Mucosa of gallbladder (tissue), 1 donor: ENCODE results near the gene SHE. TPM values are rescaled to one million over a fixed set of nuclear protein-coding genes. Genes with fewer than 3 reads are reported as not detected.

Experiments
- DNase-seq: peaks from one replicate; pipeline ENCODE4 v3.0.0-alpha.2; 2020; ENCODE audit warnings: low spot score
- total RNA-seq: library from RNA; stranded (reverse); gene quantifications from one replicate; pipeline ENCODE4 v1.2.1, GENCODE V29; 2021
- donor health status: DM: no; HTN: no; CAD: no.

The SHE gene
- total RNA-seq, 1 donor from 2014 or later: 6.2 TPM

DNA sequence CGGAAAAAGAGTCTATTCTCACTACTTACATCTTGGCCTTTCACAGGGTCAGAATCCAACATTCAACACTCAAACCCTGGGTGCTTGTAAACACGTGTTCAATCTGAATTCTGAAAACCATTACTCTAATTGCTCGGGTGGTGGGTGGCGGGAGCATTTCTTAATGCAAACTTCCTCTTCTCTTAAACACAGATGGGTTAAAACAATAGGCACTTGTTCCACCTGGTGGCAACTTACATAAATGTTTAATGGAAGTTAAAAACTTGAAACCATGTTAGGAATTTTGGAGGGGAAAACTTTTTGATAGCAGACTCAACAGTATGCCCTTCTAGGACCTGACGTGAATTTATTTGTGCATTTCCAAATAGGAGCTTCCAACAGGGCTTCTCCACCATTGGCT is 23.6 kb downstream of the SHE start:
- no peak for DNase-seq

GRCh38 chr1:154478013-154478412 is 24.2 kb downstream of the SHE start:
- peak; percentile 62 for DNase-seq

GRCh38 chr1:154476791-154477190 is 25.4 kb downstream of the SHE start:
- DNase-seq: no peak

DNA sequence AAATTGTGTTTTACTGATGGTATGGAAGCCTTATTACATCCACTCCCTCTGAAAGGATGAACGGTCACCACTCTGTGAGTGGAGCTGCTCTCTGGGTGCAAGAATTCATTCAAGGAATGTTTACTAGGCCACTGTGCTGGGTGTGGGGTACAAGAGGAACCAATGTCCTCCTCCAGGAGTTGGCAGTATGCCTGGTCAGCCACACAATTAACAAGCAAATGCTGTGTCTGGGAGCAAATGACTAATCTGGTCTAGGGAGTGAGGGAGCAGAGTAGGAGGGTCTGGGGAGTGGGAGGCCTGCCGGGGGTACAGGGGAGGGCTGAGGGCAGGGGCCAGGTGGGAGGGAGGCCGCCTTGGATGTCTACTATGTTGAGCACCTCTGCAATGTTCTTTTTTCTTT is 27.4 kb downstream of the SHE start:
- peak; percentile 86 for DNase-seq

DNA sequence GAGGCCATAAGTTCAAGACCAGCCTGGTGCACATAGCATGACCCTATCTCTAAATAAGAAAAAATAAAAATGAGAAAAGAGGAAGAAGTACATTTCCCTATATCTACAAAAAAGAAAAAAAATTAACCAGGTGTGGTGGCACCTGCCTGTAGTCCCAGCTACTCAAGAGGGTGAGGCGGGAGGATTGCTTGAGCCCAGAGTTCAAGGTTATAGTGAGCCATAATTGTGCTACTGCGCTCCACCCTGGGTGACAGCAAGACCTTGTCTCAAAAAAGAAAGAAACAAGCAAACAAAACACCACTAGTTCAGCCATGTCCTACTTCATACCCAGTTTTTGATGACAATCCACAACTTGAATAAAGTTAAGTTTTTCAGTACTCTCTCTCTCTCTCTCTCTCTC is 30.9 kb downstream of the SHE start:
- DNase-seq: no peak

DNA sequence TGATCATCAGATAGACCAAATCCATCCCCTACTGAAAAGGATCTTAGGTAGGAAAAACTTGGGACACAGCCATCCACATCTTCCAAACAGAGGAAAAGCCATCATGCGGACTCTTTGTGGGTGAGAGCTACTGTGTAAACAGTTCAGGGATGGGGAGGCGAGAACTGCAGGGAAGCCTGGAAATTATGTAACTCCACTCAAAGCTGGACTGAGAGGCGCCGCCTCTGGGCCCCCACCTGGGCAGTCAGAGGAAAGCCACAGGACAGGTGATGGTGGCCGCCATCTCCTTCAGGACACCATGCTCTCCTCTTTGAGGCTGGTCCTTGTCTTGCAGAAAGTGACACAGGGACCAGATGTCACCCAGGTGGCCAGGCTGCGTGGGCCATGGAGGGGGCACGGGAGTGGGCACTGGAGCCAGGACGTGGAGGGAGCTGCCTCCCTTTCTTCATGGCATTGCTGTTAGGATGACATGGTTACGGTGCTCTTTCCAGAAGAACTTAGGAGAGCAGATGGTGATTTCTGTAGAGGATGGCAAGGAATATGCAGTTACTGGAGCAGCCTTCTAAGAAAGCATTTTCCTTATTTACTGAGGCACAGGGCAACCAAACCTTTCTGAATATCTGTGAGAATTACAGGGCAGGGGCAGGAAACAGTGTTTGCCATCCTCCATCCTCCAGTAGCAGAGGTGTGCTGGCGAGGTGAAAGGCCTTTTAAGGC is 32.2 kb downstream of the SHE start:
- DNase-seq: no peak

- no peak for DNase-seq
Observed at GRCh38 chr1:154468535-154469250, 33.5 kb downstream of the SHE start.

DNA sequence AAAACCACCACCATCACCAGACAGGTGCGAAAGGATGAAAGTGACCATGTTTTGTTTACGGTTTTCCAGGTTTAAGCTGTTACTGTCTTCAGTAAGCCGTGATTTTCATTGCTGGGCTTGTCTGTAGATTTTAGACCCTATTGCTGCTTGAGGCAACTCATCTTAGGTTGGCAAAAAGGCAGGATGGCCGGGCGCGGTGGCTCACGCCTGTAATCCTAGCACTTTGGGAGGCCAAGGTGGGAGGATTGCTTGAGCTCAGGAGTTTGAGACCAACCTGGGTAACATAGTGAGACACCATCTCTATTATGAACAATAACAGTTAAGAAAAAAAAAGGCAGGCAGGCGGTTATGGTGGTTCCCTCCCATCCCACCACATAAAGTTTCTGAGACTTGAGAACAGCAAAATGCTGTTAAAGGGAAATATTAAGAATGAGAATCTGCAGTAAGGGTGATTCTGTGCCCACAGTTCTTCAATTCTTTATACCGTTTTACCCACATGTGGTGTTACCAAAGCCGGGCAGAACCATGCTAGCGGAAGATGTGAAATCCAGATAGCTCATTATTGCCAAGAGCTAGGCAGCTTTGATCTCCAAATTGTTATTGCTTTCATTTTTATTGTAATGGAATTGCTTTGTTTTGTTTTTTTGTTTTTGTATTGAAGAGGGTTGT is 34.6 kb downstream of the SHE start:
- no peak for DNase-seq

- DNase-seq: no peak
Observed at GRCh38 chr1:154466921-154467417, 35.2 kb downstream of the SHE start.

DNA sequence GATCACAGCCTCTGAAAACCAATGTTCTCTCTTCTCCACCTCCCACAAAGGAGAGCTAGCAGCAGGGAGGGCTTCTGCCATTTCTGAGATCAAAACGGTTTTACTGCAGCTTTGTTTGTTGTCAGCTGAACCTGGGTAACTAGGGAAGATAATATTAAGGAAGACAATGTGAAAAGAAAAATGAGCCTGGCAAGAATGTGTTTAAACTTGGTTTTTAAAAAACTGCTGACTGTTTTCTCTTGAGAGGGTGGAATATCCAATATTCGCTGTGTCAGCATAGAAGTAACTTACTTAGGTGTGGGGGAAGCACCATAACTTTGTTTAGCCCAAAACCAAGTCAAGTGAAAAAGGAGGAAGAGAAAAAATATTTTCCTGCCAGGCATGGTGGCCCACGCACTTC is 36.0 kb downstream of the SHE start:
- DNase-seq: no peak

- no peak for DNase-seq
Observed at GRCh38 chr1:154465621-154466195, 36.5 kb downstream of the SHE start.

GRCh38 chr1:154463512-154463990 is 38.7 kb downstream of the SHE start:
- DNase-seq: peak; percentile 22

GRCh38 chr1:154460695-154461260 is 41.4 kb downstream of the SHE start:
- no peak for DNase-seq

GRCh38 chr1:154459080-154459479 is 43.1 kb downstream of the SHE start:
- DNase-seq: no peak

- DNase-seq: no peak
Observed at GRCh38 chr1:154456631-154457030, 45.6 kb downstream of the SHE start.

GRCh38 chr1:154454386-154455120 is 47.7 kb downstream of the SHE start:
- no peak for DNase-seq

GRCh38 chr1:154453574-154454352 is 48.4 kb downstream of the SHE start:
- DNase-seq: no peak

GRCh38 chr1:154453161-154453560 is 49.1 kb downstream of the SHE start:
- DNase-seq: no peak

- DNase-seq: no peak
Observed at GRCh38 chr1:154448331-154448811, 53.8 kb downstream of the SHE start.

GRCh38 chr1:154446789-154447188 is 55.4 kb downstream of the SHE start:
- no peak for DNase-seq
